Right renal cortex interstitium (tissue), 3 donors: ENCODE results near the gene EPHB2. TPM values are rescaled to one million over a fixed set of nuclear protein-coding genes. Genes with fewer than 3 reads are reported as not detected.

ENCODE experiments used
- DNase-seq, 3 donors: peaks; one replicate each; pipeline ENCODE4 v3.0.0-alpha.2; 2013; ENCODE audit warnings: low read depth in 3 of 3, low spot score in 2 of 3
- polyA plus RNA-seq, 3 donors: library from polyadenylated mRNA; unstranded; fragments of 120-200 nt; gene quantifications; one replicate each; pipeline ENCODE4 v1.2.1, GENCODE V29; 2013; ENCODE audit not compliant: insufficient read length in 3 of 3

EPHB2 gene
- polyA plus RNA-seq, 3 donors = 9.3 to 12.8 (median 11.9) TPM

- no peak for DNase-seq
These were observed 6.6 kb downstream of the EPHB2 start for GRCh38 chr1:22717037-22717760.

GRCh38 chr1:22721122-22721873 lies 10.7 kb downstream of the EPHB2 start:
- DNase-seq = no peak

GRCh38 chr1:22722901-22723550 lies 12.4 kb downstream of the EPHB2 start:
- no peak for DNase-seq

- DNase-seq = no peak
These were observed 17.2 kb downstream of the EPHB2 start for GRCh38 chr1:22727873-22728272.

GRCh38 chr1:22728751-22729399 lies 18.2 kb downstream of the EPHB2 start:
- DNase-seq = no peak

- no peak for DNase-seq
These were observed 18.7 kb downstream of the EPHB2 start for GRCh38 chr1:22729400-22729773.

GRCh38 chr1:22729912-22730311 lies 19.3 kb downstream of the EPHB2 start:
- DNase-seq = no peak

- no peak for DNase-seq
These were observed 21.5 kb downstream of the EPHB2 start for GRCh38 chr1:22731924-22732720.

GRCh38 chr1:22733643-22734042 lies 23.0 kb downstream of the EPHB2 start:
- DNase-seq = no peak

GRCh38 chr1:22736501-22737080 lies 26.0 kb downstream of the EPHB2 start:
- no peak for DNase-seq

GRCh38 chr1:22737374-22738068 lies 26.9 kb downstream of the EPHB2 start:
- DNase-seq = no peak

GRCh38 chr1:22738069-22738435 lies 27.4 kb downstream of the EPHB2 start:
- no peak for DNase-seq

GRCh38 chr1:22738522-22738921 lies 27.9 kb downstream of the EPHB2 start:
- DNase-seq = no peak

GRCh38 chr1:22739648-22740385 lies 29.2 kb downstream of the EPHB2 start:
- DNase-seq = peak in 1 of 3 donors; percentile 49

- no peak for DNase-seq
These were observed 30.5 kb downstream of the EPHB2 start for GRCh38 chr1:22741118-22741517.

- DNase-seq = no peak
These were observed 35.3 kb downstream of the EPHB2 start for GRCh38 chr1:22745669-22746585.

GRCh38 chr1:22747021-22747734 lies 36.5 kb downstream of the EPHB2 start:
- no peak for DNase-seq
